ENCODE data around the gene GRIA1.

GRIA1 gene

DNA sequence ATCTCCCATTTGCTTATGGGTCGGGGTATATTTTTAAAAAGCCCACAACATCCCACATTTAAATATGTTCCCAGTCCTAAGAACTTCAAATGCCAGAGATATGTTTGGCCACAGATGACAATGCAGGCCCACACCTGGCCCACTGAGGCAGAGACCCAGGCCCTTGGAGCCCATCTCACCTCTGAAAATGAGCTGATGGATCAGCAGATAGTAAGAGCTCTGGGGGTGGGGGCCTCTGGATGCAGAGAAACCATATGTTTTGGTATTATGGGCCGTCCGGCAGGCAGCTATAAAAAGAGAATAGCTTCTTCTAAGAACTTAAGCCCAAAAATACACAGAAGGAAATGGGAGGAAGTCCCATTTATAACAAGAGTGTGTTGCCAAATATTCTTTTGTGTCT, 256.0 kb downstream of the GRIA1 start:
- Histone ChIP-seq H3K9ac (ENCODE audit: low read depth, low read length) (no peak overlapping the region), H3K27me3 (ENCODE audit: control insufficient read depth, insufficient read depth, low read length) (no peaks in the 10 kb centered on the region), H3K4me3 (ENCODE audit: low read depth, low read length) (no peak overlapping the region), H3K36me3 (ENCODE audit: control insufficient read depth, insufficient read depth, low read length) (no peaks in the 10 kb centered on the region), H3K9me3 (ENCODE audit: control insufficient read depth, insufficient read depth, low read length) (no peaks in the 10 kb centered on the region), H3K4me1 (ENCODE audit: control insufficient read depth, insufficient read depth, low read length) (no peaks in the 10 kb centered on the region)

- Histone ChIP-seq H3K27me3 (ENCODE audit: control insufficient read depth, insufficient read depth, low read length) (no peaks in the 10 kb centered on the region), H3K9ac (ENCODE audit: low read depth, low read length) (no peak overlapping the region), H3K4me3 (ENCODE audit: low read depth, low read length) (no peak overlapping the region), H3K4me1 (ENCODE audit: control insufficient read depth, insufficient read depth, low read length) (no peaks in the 10 kb centered on the region), H3K9me3 (ENCODE audit: control insufficient read depth, insufficient read depth, low read length) (no peaks in the 10 kb centered on the region), H3K36me3 (ENCODE audit: control insufficient read depth, insufficient read depth, low read length) (no peaks in the 10 kb centered on the region)
Measured at GRCh38 chr5:153748823-153749222, 258.4 kb downstream of the GRIA1 start.

- Histone ChIP-seq H3K9ac (ENCODE audit: low read depth, low read length) (no peak overlapping the region), H3K36me3 (ENCODE audit: control insufficient read depth, insufficient read depth, low read length) (no peaks in the 10 kb centered on the region), H3K4me1 (ENCODE audit: control insufficient read depth, insufficient read depth, low read length) (no peaks in the 10 kb centered on the region), H3K27me3 (ENCODE audit: control insufficient read depth, insufficient read depth, low read length) (no peaks in the 10 kb centered on the region), H3K9me3 (ENCODE audit: control insufficient read depth, insufficient read depth, low read length) (no peaks in the 10 kb centered on the region), H3K4me3 (ENCODE audit: low read depth, low read length) (no peak overlapping the region)
Measured at GRCh38 chr5:153749960-153750359, 259.5 kb downstream of the GRIA1 start.

DNA sequence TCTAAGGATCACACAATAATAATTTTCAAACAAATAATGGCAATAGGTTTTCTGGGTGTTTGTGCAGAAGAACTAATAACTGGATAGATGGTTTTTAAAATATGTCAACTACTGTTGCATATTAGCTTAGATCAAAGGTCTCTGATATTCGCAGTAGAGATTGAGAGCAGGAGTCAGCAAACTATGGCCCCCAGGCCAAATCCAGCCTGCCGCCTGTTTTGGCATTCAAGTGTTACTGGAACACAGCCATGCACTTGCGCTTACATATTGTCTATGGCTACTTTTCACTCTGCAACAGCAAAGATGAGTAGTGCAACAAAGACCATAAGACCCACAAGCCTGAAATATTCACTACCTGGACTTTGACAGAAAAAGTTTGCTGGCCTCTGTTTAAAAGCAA, 260.8 kb downstream of the GRIA1 start:
- Histone ChIP-seq H3K9ac (ENCODE audit: low read depth, low read length) (no peak overlapping the region), H3K4me3 (ENCODE audit: low read depth, low read length) (no peak overlapping the region), H3K36me3 (ENCODE audit: control insufficient read depth, insufficient read depth, low read length) (no peaks in the 10 kb centered on the region), H3K9me3 (ENCODE audit: control insufficient read depth, insufficient read depth, low read length) (no peaks in the 10 kb centered on the region), H3K4me1 (ENCODE audit: control insufficient read depth, insufficient read depth, low read length) (no peaks in the 10 kb centered on the region), H3K27me3 (ENCODE audit: control insufficient read depth, insufficient read depth, low read length) (no peaks in the 10 kb centered on the region)

DNA sequence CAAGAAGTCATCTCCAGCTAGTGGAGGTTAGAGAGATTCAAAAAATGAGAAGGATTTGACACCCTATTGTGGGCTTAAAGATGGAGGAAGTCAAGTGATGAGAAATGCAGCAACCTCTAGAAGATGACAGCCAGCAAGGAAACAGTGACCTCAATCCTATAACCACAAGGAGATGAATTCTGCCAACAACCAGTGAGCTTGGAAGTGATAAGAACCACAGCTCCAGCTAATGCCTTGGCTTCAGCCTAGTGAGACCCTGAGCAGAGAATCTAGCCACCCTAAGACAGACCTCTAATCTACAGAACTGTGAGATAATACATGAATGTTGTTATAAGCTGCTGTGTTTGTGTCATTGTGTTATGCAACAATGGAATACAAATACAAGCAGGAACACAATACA, 262.4 kb downstream of the GRIA1 start:
- H3K27me3 ChIP-seq (ENCODE audit: control insufficient read depth, insufficient read depth, low read length), result no peaks in the 10 kb centered on the region
- no peaks in the 10 kb centered on the region for H3K4me1 ChIP-seq (ENCODE audit: control insufficient read depth, insufficient read depth, low read length)
- no peak overlapping the region for H3K9ac ChIP-seq (ENCODE audit: low read depth, low read length)
- no peaks in the 10 kb centered on the region for H3K9me3 ChIP-seq (ENCODE audit: control insufficient read depth, insufficient read depth, low read length)
- no peaks in the 10 kb centered on the region for H3K36me3 ChIP-seq (ENCODE audit: control insufficient read depth, insufficient read depth, low read length)
- H3K4me3 ChIP-seq (ENCODE audit: low read depth, low read length), result no peak overlapping the region

- H3K9ac ChIP-seq (ENCODE audit: low read depth, low read length), result no peak overlapping the region
- H3K9me3 ChIP-seq (ENCODE audit: control insufficient read depth, insufficient read depth, low read length), result no peaks in the 10 kb centered on the region
- H3K4me3 ChIP-seq (ENCODE audit: low read depth, low read length), result no peak overlapping the region
- no peaks in the 10 kb centered on the region for H3K4me1 ChIP-seq (ENCODE audit: control insufficient read depth, insufficient read depth, low read length)
- H3K36me3 ChIP-seq (ENCODE audit: control insufficient read depth, insufficient read depth, low read length), result no peaks in the 10 kb centered on the region
- H3K27me3 ChIP-seq (ENCODE audit: control insufficient read depth, insufficient read depth, low read length), result no peaks in the 10 kb centered on the region
Measured at GRCh38 chr5:153753645-153754432, 263.4 kb downstream of the GRIA1 start.

DNA sequence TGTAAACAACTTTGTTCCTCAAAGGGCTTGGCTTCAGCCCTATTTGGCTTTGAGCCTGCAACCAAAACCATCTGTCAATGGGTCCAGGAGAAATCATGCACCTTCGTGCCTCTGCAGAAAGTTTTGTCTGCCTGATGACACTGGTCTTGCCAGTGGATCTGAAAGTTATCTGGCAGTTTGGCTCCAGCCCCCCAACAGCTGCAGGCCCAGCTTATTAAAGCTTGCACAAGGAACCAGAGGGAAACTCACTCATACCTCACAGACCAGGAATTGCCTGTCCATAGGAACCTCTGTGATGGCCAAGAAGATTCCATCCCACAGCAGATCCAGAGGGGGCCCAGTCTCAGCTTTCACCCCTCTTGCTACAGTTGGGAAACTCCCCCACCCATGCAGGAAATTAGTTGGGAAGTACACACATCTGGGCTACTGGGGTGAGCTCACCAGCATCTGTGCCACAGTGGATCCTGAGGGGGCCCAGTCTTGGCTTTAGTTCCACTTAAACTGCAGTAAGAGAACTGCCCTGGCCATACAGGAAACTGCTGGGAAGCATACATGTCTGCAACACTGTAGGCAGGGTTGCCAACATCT, 265.5 kb downstream of the GRIA1 start:
- no peaks in the 10 kb centered on the region for H3K27me3 ChIP-seq (ENCODE audit: control insufficient read depth, insufficient read depth, low read length)
- H3K9ac ChIP-seq (ENCODE audit: low read depth, low read length), result no peak overlapping the region
- no peak overlapping the region for H3K4me3 ChIP-seq (ENCODE audit: low read depth, low read length)
- H3K9me3 ChIP-seq (ENCODE audit: control insufficient read depth, insufficient read depth, low read length), result no peaks in the 10 kb centered on the region
- no peaks in the 10 kb centered on the region for H3K4me1 ChIP-seq (ENCODE audit: control insufficient read depth, insufficient read depth, low read length)
- no peaks in the 10 kb centered on the region for H3K36me3 ChIP-seq (ENCODE audit: control insufficient read depth, insufficient read depth, low read length)

DNA sequence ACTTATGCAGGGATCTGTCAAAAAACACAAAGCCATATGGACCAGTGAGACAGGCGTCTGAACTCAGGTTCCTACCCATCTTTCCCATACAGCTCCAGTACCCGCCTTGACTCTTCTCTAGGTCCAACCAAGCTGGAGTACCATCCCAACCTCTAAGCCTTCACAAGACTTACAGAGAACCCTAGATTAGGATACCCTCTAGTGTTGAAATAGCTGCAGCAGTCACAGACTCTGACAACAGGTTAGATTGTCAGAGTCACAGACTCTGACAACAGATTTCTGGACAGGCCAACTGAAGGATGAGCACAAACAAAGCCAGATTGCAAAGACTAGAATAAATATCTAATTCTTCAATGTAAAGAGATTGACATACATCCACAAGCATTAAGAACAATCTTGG, 266.1 kb downstream of the GRIA1 start:
- Histone ChIP-seq H3K9ac (ENCODE audit: low read depth, low read length) (no peak overlapping the region), H3K4me3 (ENCODE audit: low read depth, low read length) (no peak overlapping the region), H3K27me3 (ENCODE audit: control insufficient read depth, insufficient read depth, low read length) (no peaks in the 10 kb centered on the region), H3K36me3 (ENCODE audit: control insufficient read depth, insufficient read depth, low read length) (no peaks in the 10 kb centered on the region), H3K9me3 (ENCODE audit: control insufficient read depth, insufficient read depth, low read length) (no peaks in the 10 kb centered on the region), H3K4me1 (ENCODE audit: control insufficient read depth, insufficient read depth, low read length) (no peaks in the 10 kb centered on the region)

DNA sequence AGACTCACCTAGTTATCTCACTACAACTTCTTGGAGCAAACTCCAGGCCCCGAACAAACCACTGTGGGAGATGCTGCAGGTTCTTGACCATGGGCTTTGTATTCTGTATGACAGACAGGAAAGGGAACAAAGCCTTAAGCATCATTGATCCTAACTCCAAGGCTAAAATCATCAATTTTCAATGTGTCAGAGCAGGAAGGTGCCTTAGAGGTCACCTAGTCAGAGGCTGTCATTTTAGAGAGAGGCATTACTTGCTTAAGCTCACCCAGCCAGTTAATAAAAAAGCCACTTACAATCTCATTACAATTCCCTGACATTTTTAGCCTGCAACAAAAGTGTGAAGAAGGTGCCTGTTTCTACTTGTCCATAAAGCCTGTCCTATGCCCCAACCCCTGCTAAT, 275.5 kb downstream of the GRIA1 start:
- no peak overlapping the region for H3K9ac ChIP-seq (ENCODE audit: low read depth, low read length)
- no peaks in the 10 kb centered on the region for H3K9me3 ChIP-seq (ENCODE audit: control insufficient read depth, insufficient read depth, low read length)
- no peaks in the 10 kb centered on the region for H3K27me3 ChIP-seq (ENCODE audit: control insufficient read depth, insufficient read depth, low read length)
- H3K36me3 ChIP-seq (ENCODE audit: control insufficient read depth, insufficient read depth, low read length), result no peaks in the 10 kb centered on the region
- no peak overlapping the region for H3K4me3 ChIP-seq (ENCODE audit: low read depth, low read length)
- H3K4me1 ChIP-seq (ENCODE audit: control insufficient read depth, insufficient read depth, low read length), result no peaks in the 10 kb centered on the region

DNA sequence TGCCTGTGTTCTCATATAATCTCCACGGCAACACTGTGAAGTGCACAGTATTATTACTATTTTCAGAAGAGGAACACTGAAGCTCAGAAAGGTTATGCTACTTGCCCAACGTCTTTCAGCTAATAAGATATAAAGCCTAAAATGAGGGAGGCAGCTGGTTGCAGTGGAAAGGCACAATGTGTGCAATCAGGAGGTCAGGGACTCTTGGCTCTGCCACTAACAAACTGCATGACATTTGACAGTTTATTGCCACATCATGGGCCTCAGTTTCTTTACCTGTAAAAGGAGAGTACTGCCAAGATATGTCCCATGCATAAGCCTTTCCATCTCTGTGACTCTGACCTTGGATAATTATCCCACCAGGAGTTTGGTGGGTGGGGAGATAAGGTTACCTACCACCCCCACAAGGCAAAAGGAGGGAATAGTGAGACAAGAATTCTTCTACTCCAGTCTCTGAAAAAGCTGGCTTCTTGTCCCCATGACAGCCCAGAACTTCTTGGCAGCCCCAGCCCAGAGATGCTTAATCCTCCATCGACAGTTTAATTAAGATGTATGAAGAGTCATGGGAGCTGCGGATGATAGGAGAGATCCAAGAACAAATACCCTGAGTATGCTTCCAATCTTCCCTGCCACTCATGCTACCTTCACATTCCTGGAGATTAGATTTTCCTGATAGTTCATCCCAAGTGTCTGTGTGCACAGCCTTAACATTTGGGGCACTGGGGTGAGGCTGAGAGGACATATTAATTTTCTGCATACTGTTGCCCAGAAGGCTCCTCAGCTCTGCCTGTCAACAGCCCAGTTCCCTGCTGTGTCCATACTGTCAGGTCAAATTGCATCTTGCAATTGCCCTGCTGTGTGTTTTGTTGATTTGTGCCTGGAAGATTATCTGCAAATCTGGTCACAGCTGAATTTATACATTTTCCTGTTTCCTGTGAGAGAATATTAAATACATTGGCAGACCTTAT, 277.0 kb downstream of the GRIA1 start:
- H3K27me3 ChIP-seq (ENCODE audit: control insufficient read depth, insufficient read depth, low read length), result no peaks in the 10 kb centered on the region
- no peaks in the 10 kb centered on the region for H3K9me3 ChIP-seq (ENCODE audit: control insufficient read depth, insufficient read depth, low read length)
- H3K9ac ChIP-seq (ENCODE audit: low read depth, low read length), result no peak overlapping the region
- no peaks in the 10 kb centered on the region for H3K4me1 ChIP-seq (ENCODE audit: control insufficient read depth, insufficient read depth, low read length)
- H3K36me3 ChIP-seq (ENCODE audit: control insufficient read depth, insufficient read depth, low read length), result no peaks in the 10 kb centered on the region
- H3K4me3 ChIP-seq (ENCODE audit: low read depth, low read length), result no peak overlapping the region

DNA sequence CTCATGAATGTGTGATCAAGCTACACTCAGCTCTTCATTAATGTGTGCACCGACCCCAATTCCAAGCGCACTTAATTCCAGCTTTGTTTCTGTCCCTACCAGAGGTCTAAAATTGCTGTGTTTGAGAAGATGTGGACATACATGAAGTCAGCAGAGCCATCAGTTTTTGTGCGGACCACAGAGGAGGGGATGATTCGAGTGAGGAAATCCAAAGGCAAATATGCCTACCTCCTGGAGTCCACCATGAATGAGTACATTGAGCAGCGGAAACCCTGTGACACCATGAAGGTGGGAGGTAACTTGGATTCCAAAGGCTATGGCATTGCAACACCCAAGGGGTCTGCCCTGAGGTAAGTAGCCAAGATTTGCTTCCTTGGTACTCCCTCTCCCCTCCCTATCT, 279.6 kb downstream of the GRIA1 start:
- no peaks in the 10 kb centered on the region for H3K4me1 ChIP-seq (ENCODE audit: control insufficient read depth, insufficient read depth, low read length)
- no peaks in the 10 kb centered on the region for H3K27me3 ChIP-seq (ENCODE audit: control insufficient read depth, insufficient read depth, low read length)
- no peaks in the 10 kb centered on the region for H3K9me3 ChIP-seq (ENCODE audit: control insufficient read depth, insufficient read depth, low read length)
- H3K36me3 ChIP-seq (ENCODE audit: control insufficient read depth, insufficient read depth, low read length), result no peaks in the 10 kb centered on the region
- no peak overlapping the region for H3K9ac ChIP-seq (ENCODE audit: low read depth, low read length)
- no peak overlapping the region for H3K4me3 ChIP-seq (ENCODE audit: low read depth, low read length)

All from iPS-15b (cell line).